GM18867 (cell line): Measurements from ENCODE around the gene MVB12B.
"Not testable (repeated sequence)": the region's sequence is repeated elsewhere in the genome, so short reads cannot be mapped to it uniquely, and the experiment has no call there.

ENCODE experiments used
- ATAC-seq: cut with Tn5 transposase; IDR thresholded peaks from one replicate; pipeline ENCODE4 v1.9.1; 2021; ENCODE audit warnings: mild to moderate bottlenecking, moderate library complexity; ENCODE audit not compliant: unreplicated experiment

MVB12B gene

GRCh38 chr9:126527109-126527825 is 200.6 kb downstream of the MVB12B start:
- ATAC-seq = no peak

GRCh38 chr9:126528111-126528510 is 201.5 kb downstream of the MVB12B start:
- no peak for ATAC-seq

- ATAC-seq = no peak
Observed at GRCh38 chr9:126528915-126529314, 202.3 kb downstream of the MVB12B start.

GRCh38 chr9:126531035-126531571 is 204.5 kb downstream of the MVB12B start:
- no peak for ATAC-seq

- ATAC-seq = no peak
Observed at GRCh38 chr9:126531591-126531990, 205.0 kb downstream of the MVB12B start.

GRCh38 chr9:126532019-126532462 is 205.4 kb downstream of the MVB12B start:
- no peak for ATAC-seq

- no peak for ATAC-seq
Observed at GRCh38 chr9:126532489-126532888, 205.9 kb downstream of the MVB12B start.

GRCh38 chr9:126532951-126533925 is 206.6 kb downstream of the MVB12B start:
- ATAC-seq = no peak

GRCh38 chr9:126533926-126534310 is 207.3 kb downstream of the MVB12B start:
- no peak for ATAC-seq

GRCh38 chr9:126534431-126535186 is 208.0 kb downstream of the MVB12B start:
- ATAC-seq = no peak

- no peak for ATAC-seq
Observed at GRCh38 chr9:126536131-126536530, 209.5 kb downstream of the MVB12B start.

- ATAC-seq = no peak
Observed at GRCh38 chr9:126536841-126537465, 210.3 kb downstream of the MVB12B start.

- no peak for ATAC-seq
Observed at GRCh38 chr9:126538550-126538949, 211.9 kb downstream of the MVB12B start.

- not testable (repeated sequence) for ATAC-seq
Observed at GRCh38 chr9:126540398-126540797, 213.8 kb downstream of the MVB12B start.

- ATAC-seq = no peak
Observed at GRCh38 chr9:126543490-126543889, 216.9 kb downstream of the MVB12B start.

GRCh38 chr9:126545106-126545505 is 218.5 kb downstream of the MVB12B start:
- ATAC-seq = no peak

GRCh38 chr9:126546036-126546435 is 219.4 kb downstream of the MVB12B start:
- no peak for ATAC-seq

GRCh38 chr9:126548312-126548711 is 221.7 kb downstream of the MVB12B start:
- ATAC-seq = no peak

- no peak for ATAC-seq
Observed at GRCh38 chr9:126549246-126550006, 222.8 kb downstream of the MVB12B start.
